NCI-H2081 (cell line): ENCODE measurements around the gene TCF21.
"Not testable (repeated sequence)": the region's sequence is repeated elsewhere in the genome, so short reads cannot be mapped to it uniquely, and the experiment has no call there.

ENCODE experiments used
- DNase-seq, 2 experiments: peaks; one replicate each; lab custom pipeline; 2025; lab: John Stamatoyannopoulos, UW

The TCF21 gene

GRCh38 chr6:133923938-133924593, 35.2 kb downstream of the TCF21 start:
- DNase-seq: peak; percentile 60 to 73

- not testable (repeated sequence) for DNase-seq
These were observed 42.3 kb downstream of the TCF21 start for GRCh38 chr6:133931221-133931620.

GRCh38 chr6:133936352-133936751, 47.4 kb downstream of the TCF21 start:
- not testable (repeated sequence) for DNase-seq

GRCh38 chr6:133937909-133938308, 49.0 kb downstream of the TCF21 start:
- no peak for DNase-seq

GRCh38 chr6:133938533-133938932, 49.6 kb downstream of the TCF21 start:
- no peak for DNase-seq

DNA sequence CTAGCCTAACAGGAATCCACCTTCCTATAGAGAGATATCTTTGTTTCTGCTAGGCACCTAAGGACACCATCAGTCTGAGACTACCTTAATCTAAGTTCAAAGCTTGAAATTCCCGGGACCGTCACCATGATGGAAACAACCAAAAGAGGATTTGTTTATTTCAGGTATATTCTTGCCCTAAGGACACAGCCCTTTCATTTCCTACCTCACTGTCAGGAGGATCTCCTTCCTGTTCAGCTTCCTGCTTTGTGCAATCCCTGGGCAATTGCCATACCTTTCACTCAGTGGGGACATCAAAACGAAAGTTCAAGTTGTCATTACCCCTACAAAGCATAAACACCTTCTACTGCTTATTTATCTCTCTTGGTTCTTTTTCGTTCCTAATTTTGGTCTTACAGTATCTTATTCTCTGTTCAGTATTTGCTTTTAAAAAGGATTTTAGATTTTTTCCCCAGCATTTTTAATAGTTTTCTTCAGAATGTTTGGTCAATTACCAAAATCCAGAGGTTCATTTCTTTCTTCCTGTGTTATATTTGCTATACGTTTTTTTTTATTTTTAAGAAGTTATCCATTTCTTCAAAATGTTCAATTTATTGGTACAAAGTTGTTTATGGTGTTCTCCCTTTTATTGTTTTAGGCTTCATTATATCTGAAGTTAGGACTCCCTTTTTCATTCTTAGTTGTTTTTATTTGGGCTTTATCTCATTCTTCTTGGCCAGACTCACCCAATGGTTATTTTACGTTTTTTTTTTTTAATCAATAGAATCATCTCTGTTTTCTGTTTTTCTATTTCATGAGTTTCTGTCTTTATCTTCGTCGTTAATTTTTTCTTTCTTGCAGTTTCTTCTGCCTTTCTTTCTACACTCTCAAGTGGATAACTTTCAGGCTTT, 51.1 kb downstream of the TCF21 start:
- no peak for DNase-seq
